ENCODE measurements around the gene AXIN2.
"Not testable (repeated sequence)": the region's sequence is repeated elsewhere in the genome, so short reads cannot be mapped to it uniquely, and the experiment has no call there.

Gene AXIN2

GRCh38 chr17:65515512-65515911 lies 45.9 kb downstream of the AXIN2 start:
- no peak for DNase-seq

- DNase-seq, result no peak
Measured at GRCh38 chr17:65514541-65514940, 46.9 kb downstream of the AXIN2 start.

- no peak for DNase-seq
Measured at GRCh38 chr17:65514082-65514481, 47.4 kb downstream of the AXIN2 start.

- no peak for DNase-seq
Measured at GRCh38 chr17:65511316-65511715, 50.1 kb downstream of the AXIN2 start.

GRCh38 chr17:65509032-65509431 lies 52.4 kb downstream of the AXIN2 start:
- no peak for DNase-seq

GRCh38 chr17:65504673-65505072 lies 56.8 kb downstream of the AXIN2 start:
- not testable (repeated sequence) for DNase-seq

- DNase-seq, result no peak
Measured at GRCh38 chr17:65504141-65504540, 57.3 kb downstream of the AXIN2 start.

GRCh38 chr17:65503557-65503956 lies 57.9 kb downstream of the AXIN2 start:
- DNase-seq, result no peak

GRCh38 chr17:65498816-65499215 lies 62.6 kb downstream of the AXIN2 start:
- DNase-seq, result no peak

GRCh38 chr17:65496801-65497200 lies 64.6 kb downstream of the AXIN2 start:
- DNase-seq, result no peak

GRCh38 chr17:65495122-65496055 lies 66.1 kb downstream of the AXIN2 start:
- no peak for DNase-seq

- no peak for DNase-seq
Measured at GRCh38 chr17:65489413-65490155, 71.9 kb downstream of the AXIN2 start.

GRCh38 chr17:65488665-65489064 lies 72.8 kb downstream of the AXIN2 start:
- DNase-seq, result no peak

GRCh38 chr17:65487990-65488389 lies 73.5 kb downstream of the AXIN2 start:
- no peak for DNase-seq

GRCh38 chr17:65487161-65487560 lies 74.3 kb downstream of the AXIN2 start:
- no peak for DNase-seq

- no peak for DNase-seq
Measured at GRCh38 chr17:65485388-65486299, 75.8 kb downstream of the AXIN2 start.

GRCh38 chr17:65484405-65484804 lies 77.0 kb downstream of the AXIN2 start:
- DNase-seq, result not testable (repeated sequence)

GRCh38 chr17:65483438-65483837 lies 78.0 kb downstream of the AXIN2 start:
- no peak for DNase-seq

- no peak for DNase-seq
Measured at GRCh38 chr17:65482201-65482600, 79.2 kb downstream of the AXIN2 start.

- no peak for DNase-seq
Measured at GRCh38 chr17:65479282-65479681, 82.2 kb downstream of the AXIN2 start.

All from activated naive CD4-positive, alpha-beta T cell (primary cell).